Measurements from ENCODE around the gene SCRN1. TPM values are rescaled to one million over a fixed set of nuclear protein-coding genes. Genes with fewer than 3 reads are reported as not detected.

SCRN1 gene
- total RNA-seq, 3 donors from 2014 or later: 25.9 to 32.0 (median 31.5) TPM

GRCh38 chr7:29996321-29996720 is 6.7 kb upstream of the SCRN1 start:
- no peaks in the 10 kb centered on the region for H3K4me1 ChIP-seq
- DNase-seq (ENCODE audit: low spot score in 2 of 2): no peak
- peaks cover 9 to 21% of the 10 kb centered on the region in 2 donors for H3K9me3 ChIP-seq
- no peaks in the 10 kb centered on the region for H3K36me3 ChIP-seq
- intact Hi-C loops (cut with DNase I; ENCODE audit: low total_unique reads): no loop called here
- TF ChIP-seq POLR2A (IDR thresholded peaks at IDR 0.05): no peak
- TF ChIP-seq POLR2AphosphoS5 (IDR thresholded peaks at IDR 0.05): no peak
- TF ChIP-seq CTCF (IDR thresholded peaks at IDR 0.05): no peak
- H3K4me3 ChIP-seq: no peak overlapping the region
- no peaks in the 10 kb centered on the region for H3K27me3 ChIP-seq
- H3K27ac ChIP-seq: no peak overlapping the region

DNA sequence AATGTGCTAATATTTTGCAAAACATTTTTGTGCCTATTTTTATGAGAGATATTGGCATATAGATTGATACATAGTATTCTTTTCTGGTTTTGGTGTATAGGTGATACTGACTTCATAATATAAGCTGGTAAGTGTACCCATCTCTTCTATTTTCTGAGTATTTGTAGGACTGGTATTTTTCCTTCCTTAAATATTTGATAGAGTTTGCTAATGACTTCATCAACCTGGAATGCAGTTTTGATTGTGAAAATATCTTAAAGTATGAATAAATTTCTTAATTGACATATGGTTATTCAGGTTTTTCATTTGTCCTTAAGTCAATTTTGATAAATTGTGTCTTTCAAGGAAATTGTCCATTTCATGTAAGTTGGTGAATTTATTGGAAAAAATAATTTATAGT is 6.1 kb upstream of the SCRN1 start:
- TF ChIP-seq POLR2A (IDR thresholded peaks at IDR 0.05): no peak
- TF ChIP-seq CTCF (IDR thresholded peaks at IDR 0.05): no peak
- no peak for TF ChIP-seq POLR2AphosphoS5 (IDR thresholded peaks at IDR 0.05)
- Histone ChIP-seq H3K36me3 (no peaks in the 10 kb centered on the region), H3K9me3 (peaks cover 9 to 21% of the 10 kb centered on the region in 2 donors), H3K4me3 (no peak overlapping the region), H3K4me1 (no peaks in the 10 kb centered on the region), H3K27me3 (no peaks in the 10 kb centered on the region), H3K27ac (no peak overlapping the region)
- DNase-seq (ENCODE audit: low spot score in 2 of 2): no peak
- intact Hi-C loops (cut with DNase I; ENCODE audit: low total_unique reads): no loop called here

DNA sequence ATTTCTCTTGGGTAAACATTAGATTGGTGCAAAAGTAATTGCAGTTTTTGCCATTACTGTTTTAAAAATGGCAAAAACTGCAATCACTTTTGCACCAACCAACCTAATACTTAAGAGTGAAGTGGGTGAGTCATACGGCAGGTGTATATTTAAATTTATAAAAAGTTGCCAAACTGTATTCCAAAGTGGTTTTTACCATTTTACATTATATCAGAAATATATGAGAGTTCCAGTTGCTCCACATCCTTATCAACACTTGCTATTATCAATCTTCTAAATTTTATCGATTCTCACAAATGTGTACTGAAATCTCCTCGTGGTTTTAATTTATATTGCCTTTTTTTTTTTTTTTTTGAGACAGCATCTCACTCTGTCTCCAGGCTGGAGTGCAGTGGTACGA is 3.5 kb upstream of the SCRN1 start:
- H3K4me3 ChIP-seq: no peak overlapping the region
- no peaks in the 10 kb centered on the region for H3K27me3 ChIP-seq
- no peaks in the 10 kb centered on the region for H3K4me1 ChIP-seq
- TF ChIP-seq POLR2A (IDR thresholded peaks at IDR 0.05) (no peak), POLR2AphosphoS5 (IDR thresholded peaks at IDR 0.05) (no peak), CTCF (IDR thresholded peaks at IDR 0.05) (no peak)
- no peak overlapping the region for H3K27ac ChIP-seq
- no peak for DNase-seq (ENCODE audit: low spot score in 2 of 2)
- H3K9me3 ChIP-seq: peaks cover 9 to 21% of the 10 kb centered on the region in 2 donors
- intact Hi-C loops (cut with DNase I; ENCODE audit: low total_unique reads): no loop called here
- H3K36me3 ChIP-seq: no peaks in the 10 kb centered on the region

GRCh38 chr7:29991937-29992336 is 2.3 kb upstream of the SCRN1 start:
- intact Hi-C loops (cut with DNase I; ENCODE audit: low total_unique reads): no loop called here
- Histone ChIP-seq H3K9me3 (peaks cover 9 to 21% of the 10 kb centered on the region in 2 donors), H3K4me3 (no peak overlapping the region), H3K27me3 (no peaks in the 10 kb centered on the region), H3K36me3 (no peaks in the 10 kb centered on the region), H3K4me1 (no peaks in the 10 kb centered on the region), H3K27ac (no peak overlapping the region)
- DNase-seq (ENCODE audit: low spot score in 2 of 2): no peak
- TF ChIP-seq POLR2AphosphoS5 (IDR thresholded peaks at IDR 0.05): no peak
- no peak for TF ChIP-seq POLR2A (IDR thresholded peaks at IDR 0.05)
- TF ChIP-seq CTCF (IDR thresholded peaks at IDR 0.05): no peak

- no peak overlapping the region for H3K27ac ChIP-seq
- no peak for DNase-seq (ENCODE audit: low spot score in 2 of 2)
- intact Hi-C loops (cut with DNase I; ENCODE audit: low total_unique reads): no loop called here
- H3K4me1 ChIP-seq: no peaks in the 10 kb centered on the region
- H3K36me3 ChIP-seq: no peaks in the 10 kb centered on the region
- H3K9me3 ChIP-seq: peaks cover 6 to 21% of the 10 kb centered on the region in 2 donors
- no peak for TF ChIP-seq CTCF (IDR thresholded peaks at IDR 0.05)
- H3K4me3 ChIP-seq: no peak overlapping the region
- no peaks in the 10 kb centered on the region for H3K27me3 ChIP-seq
Observed at GRCh38 chr7:29990931-29991330, 1.3 kb upstream of the SCRN1 start.
